Activated effector memory CD4-positive, alpha-beta T cell treated with anti-CD3 and anti-CD28 coated beads, Interleukin-2, amount 50 U/mL, for 16 hours (primary cell): ENCODE results near the gene SLC15A1.
"Not testable (repeated sequence)": the region's sequence is repeated elsewhere in the genome, so short reads cannot be mapped to it uniquely, and the experiment has no call there.

Experiments used
- DNase-seq: peaks from one replicate; pipeline ENCODE4 v3.0.0-alpha.2; 2020

The SLC15A1 gene

DNA sequence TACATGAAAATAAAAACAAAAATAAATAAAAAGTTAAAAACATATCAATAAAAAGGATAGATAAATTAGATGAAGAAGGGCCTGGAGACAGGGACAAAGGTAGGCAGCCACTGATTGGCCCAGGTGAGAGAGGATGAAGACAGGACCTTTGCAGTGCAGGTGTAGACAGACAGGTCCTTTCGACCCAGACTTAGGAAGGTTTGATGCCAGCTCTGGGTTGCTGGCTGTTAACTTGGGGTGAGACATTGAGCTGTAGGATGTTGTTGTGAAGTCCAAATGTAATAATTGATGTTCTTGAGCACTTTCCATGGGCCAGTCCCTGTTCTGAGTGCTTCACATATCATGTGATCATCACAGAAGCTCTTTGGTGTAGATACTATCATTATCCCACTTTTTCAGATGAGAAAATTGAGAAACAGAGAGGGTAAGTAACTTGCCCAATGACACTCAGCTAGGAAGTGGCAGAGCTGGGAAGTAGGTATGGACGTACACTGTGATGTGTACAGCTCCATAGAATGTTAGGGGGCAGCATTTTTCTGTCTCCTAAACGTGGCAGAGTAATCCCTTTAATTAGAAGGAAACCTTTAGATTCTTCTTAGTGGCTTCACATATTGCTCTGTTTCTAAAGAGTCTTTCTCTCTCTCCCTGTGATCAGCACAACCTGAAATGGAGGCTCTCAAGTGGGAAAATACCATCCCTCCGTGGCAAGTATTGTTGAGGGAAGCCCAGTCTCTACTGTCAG lies 99.6 kb downstream of the SLC15A1 start:
- DNase-seq: no peak

DNA sequence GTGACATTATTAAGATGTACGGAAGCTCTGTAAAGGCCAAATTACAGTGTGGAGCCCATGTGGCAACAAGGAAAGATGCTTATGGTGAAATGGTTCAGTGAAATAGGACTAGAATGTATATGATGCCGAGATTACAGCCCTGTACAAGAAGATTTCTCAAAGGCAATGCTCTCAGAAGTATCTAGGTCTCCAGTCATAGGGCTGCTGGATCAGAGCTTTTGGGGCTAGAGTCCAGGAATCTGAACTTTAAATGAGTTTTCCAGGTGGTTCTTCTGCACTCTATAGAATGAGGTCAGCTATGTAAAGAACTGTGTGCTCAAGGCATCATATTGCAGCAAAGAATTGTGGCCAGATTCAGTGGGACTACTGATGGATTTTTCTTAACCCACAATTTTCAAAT lies 100.2 kb downstream of the SLC15A1 start:
- DNase-seq: no peak

GRCh38 chr13:98651744-98652143 lies 100.7 kb downstream of the SLC15A1 start:
- no peak for DNase-seq

DNA sequence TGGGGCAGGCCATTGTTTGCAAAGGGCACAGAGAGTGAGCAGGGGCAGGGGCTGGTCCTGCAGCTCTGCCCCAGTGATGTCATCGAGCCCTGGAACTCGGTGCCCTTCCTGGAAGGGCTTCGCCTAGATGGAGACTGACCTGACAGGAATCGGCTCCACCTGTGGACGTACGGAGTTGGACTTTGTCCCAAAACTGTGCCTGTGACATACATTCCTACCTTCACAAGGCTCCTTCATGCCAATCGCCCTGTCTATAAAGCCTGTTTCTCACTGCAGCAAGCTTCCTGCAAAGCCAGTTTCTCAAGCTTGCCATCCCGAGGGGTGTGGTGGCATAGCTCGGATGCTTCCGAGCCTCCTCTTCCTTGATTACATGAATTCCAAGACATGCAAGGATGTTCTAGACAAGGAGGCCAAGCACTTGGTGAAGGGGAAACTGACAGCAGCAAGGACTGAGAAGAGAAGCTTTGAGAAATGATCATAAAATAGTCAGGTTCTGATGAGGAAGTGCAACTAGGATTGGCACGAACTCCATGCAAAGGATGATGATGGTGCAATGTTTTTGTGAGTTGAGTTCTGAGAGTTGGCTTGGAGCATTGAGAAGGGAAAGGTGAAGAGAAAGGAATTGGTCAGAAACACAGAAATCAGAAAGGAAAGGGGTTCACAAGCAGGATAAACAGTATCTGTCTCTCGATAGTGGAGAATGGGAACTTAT lies 101.9 kb downstream of the SLC15A1 start:
- DNase-seq: no peak

DNA sequence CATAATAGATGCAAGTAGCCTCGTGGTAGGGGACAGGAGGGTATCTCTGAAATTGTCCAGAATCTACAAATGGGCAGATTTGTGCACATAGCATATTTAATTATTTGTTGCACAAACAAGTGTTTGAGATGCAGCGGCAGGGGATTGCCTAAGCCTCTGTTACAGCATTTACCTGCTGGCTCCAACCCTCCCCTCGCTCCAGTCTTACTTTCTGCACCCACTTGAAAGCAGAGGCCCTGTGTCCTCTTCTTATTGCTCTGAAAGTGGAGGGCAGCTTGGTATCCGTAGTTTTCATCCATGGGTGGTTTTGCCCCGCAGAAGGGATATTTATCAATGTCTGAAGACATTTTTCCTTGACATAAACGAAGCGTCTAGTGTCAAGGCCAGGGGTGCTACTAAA lies 102.6 kb downstream of the SLC15A1 start:
- no peak for DNase-seq

DNA sequence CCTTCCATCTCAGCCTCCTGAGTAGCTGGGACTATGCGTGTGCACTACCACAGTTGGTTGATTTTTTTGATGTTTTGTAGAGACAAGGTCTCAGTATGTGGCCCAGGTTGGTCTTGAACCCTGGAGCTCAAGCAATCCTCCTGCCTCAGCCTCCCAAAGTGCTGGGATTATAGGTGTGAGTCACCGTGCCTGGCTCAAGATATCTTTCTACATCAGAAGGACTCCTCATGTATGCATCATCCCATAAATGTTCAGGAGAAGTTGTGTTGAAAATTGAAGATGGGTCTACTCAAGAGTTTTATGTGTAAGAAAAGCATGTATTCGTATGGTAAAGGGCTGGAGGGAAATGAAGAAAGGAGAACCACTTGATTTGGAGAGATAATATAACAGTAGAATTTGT lies 103.8 kb downstream of the SLC15A1 start:
- no peak for DNase-seq

DNA sequence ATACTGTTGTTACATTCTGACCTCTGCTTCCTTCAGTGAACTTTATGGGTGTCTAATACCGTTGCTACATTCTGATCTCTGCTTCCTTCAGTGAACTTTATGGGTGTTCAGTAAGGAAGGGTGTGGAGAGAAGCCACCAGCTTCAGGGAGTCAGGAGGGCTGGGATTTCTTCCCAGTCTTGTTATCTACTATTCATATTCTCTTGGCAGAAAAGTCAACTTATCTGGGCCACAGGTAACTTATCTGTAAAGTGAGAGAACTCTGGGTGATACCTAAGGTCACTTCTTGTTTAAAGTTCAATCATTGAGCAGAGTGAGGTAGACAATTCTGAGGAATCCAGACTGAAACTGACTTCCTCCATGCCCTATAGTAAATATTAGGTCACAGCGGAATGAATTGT lies 104.3 kb downstream of the SLC15A1 start:
- no peak for DNase-seq

DNA sequence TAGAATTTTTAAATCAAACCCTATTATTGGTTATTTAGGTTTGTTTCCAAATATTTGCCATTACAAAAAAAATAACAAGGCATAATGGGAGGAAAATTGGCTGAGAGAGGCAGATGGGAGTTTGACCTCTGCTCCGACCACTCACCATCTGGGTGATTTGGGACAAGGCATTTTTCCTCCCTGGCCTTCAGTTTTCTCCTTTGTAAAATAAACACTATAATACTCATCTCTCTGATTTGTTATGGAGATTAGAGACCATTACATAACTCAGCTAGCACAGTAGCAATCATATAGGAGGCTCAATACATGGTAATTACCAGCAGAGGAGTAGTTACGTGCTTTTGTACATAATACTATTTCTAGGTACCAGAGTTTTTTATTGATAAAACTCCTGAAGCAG lies 105.4 kb downstream of the SLC15A1 start:
- DNase-seq: no peak

GRCh38 chr13:98643479-98643878 lies 109.0 kb downstream of the SLC15A1 start:
- no peak for DNase-seq

- DNase-seq: no peak
Measured at GRCh38 chr13:98641075-98641474, 111.4 kb downstream of the SLC15A1 start.

DNA sequence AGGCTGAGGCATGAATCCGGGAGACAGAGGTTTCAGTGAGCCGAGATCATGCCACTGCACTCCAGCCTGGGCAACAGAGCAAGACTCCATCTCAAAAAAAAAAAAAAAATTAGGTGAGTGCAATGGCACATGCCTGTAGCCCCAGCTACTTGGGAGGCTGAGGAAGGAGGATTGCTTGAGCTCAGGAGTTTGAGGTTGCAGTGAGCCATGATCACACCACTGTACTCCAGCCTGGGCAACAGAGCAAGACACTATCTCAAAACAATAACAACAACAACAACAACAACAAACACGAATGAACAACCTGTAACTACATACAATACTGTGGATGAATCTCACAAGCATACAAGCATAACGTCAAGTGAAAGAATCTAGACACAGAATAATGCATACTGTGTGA lies 112.7 kb downstream of the SLC15A1 start:
- not testable (repeated sequence) for DNase-seq

GRCh38 chr13:98638352-98638751 lies 114.1 kb downstream of the SLC15A1 start:
- not testable (repeated sequence) for DNase-seq
